HepG2 (cell line): ENCODE measurements around the gene ZFPL1. TPM values are rescaled to one million over a fixed set of nuclear protein-coding genes. Genes with fewer than 3 reads are reported as not detected.

ENCODE experiments used
- ATAC-seq: fragments of 200-7000 bp; cut with Tn5 transposase; 3 replicates; pipeline ENCODE4 v1.9.1; 2020; ENCODE audit warnings: mild to moderate bottlenecking, moderate library complexity
- BruUV-seq: library from RNA; stranded (reverse); fragments of 400-500 nt; replicated peaks from 2 replicates; lab custom pipeline; 2021; lab: Mats Ljungman, UMichigan
- CTCF ChIA-PET: fragments of 300-600 bp; formaldehyde crosslinking; extraction: SDS; loops from one replicate; lab custom pipeline; 2021; ENCODE audit warnings: low total read pairs, inconsistent platforms, low intra/inter-chr PET ratio; lab: Yijun Ruan, JAX
- POLR2A ChIA-PET: fragments of 350-600 bp; sonication (Branson Sonifier 250); formaldehyde crosslinking; loops from one replicate; lab custom pipeline; 2020; ENCODE audit warnings: antibody characterized with exemption, inconsistent platforms; lab: Yijun Ruan, JAX
- DNase-seq: peaks from one replicate; pipeline ENCODE4 v3.0.0-alpha.2; 2015; ENCODE audit warnings: low spot score
- FAIRE-seq: peaks from 3 replicates; lab custom pipeline; 2011; peaks lifted over from hg19 to GRCh38; lab: Jason Lieb, UNC
- H2AFZ ChIP-seq: one replicate; pipeline ENCODE4 v1.6.1; 2011; ENCODE audit warnings: low read length, inconsistent platforms
- H3K27ac ChIP-seq: fragments of 300-600 bp; 3 replicates; pipeline ENCODE4 v1.8.0; 2011; ENCODE audit warnings: mixed run types, mild to moderate bottlenecking, mixed read lengths, low read length, inconsistent platforms; ENCODE audit not compliant: insufficient read depth; ENCODE audit errors: extremely low read length
- H3K27me3 ChIP-seq, 2 experiments: fragments of 200-600 bp in 1 of 2; 2 replicates in 1 of 2; 3 replicates in 1 of 2; pipeline versions ENCODE4 v1.6.0 to v1.8.0; 2011; ENCODE audit warnings: low read length in 2 of 2, mild to moderate bottlenecking in 2 of 2, moderate library complexity in 2 of 2, inconsistent platforms in 1 of 2; ENCODE audit not compliant: insufficient read depth in 2 of 2, control insufficient read depth in 1 of 2
- H3K36me3 ChIP-seq, 2 experiments: fragments of 200-600 bp in 1 of 2; replicated peaks in 1 of 2; 2 replicates in 1 of 2; 3 replicates in 1 of 2; pipeline versions ENCODE4 v1.5.1 to v1.8.0; 2011; ENCODE audit warnings: low read length in 2 of 2, inconsistent platforms in 1 of 2; ENCODE audit not compliant: insufficient read depth in 2 of 2, control insufficient read depth in 1 of 2
- H3K4me1 ChIP-seq: 2 replicates; pipeline ENCODE4 v1.5.1; 2012; ENCODE audit warnings: low read length, inconsistent platforms; ENCODE audit not compliant: insufficient read depth
- H3K4me2 ChIP-seq: 2 replicates; pipeline ENCODE4 v1.6.0; 2011; ENCODE audit warnings: low read depth, low read length, inconsistent platforms
- H3K4me3 ChIP-seq, 3 experiments: fragments of 200-600 bp in 1 of 3; sonication (generic), shearing (Covaris generic) in 1 of 3; replicated peaks in 1 of 3; 2 replicates each; pipeline ENCODE4 v1.5.1; 2011 to 2016; ENCODE audit warnings: low read length in 3 of 3, inconsistent platforms in 2 of 3, low read depth in 2 of 3, mild to moderate bottlenecking in 2 of 3, control low read depth in 1 of 3, mixed read lengths in 1 of 3; ENCODE audit not compliant: insufficient read depth in 1 of 3
- H3K79me2 ChIP-seq: one replicate; pipeline ENCODE4 v1.6.1; 2011; ENCODE audit warnings: low read length, inconsistent platforms; ENCODE audit not compliant: insufficient read depth
- H3K9ac ChIP-seq: 2 replicates; pipeline ENCODE4 v1.6.0; 2011; ENCODE audit warnings: mild to moderate bottlenecking, low read depth, low read length, inconsistent platforms; ENCODE audit not compliant: insufficient read depth
- H3K9me3 ChIP-seq: 2 replicates; pipeline ENCODE4 v1.5.1; 2012; ENCODE audit warnings: mild to moderate bottlenecking, low read length
- H4K20me1 ChIP-seq: 2 replicates; pipeline ENCODE4 v1.6.0; 2011; ENCODE audit warnings: inconsistent platforms, mild to moderate bottlenecking, low read length, moderate library complexity; ENCODE audit not compliant: insufficient read depth
- ATF7 ChIP-seq, 2 experiments: fragments of 450-650 bp in 1 of 2; sonication (generic) in 1 of 2; formaldehyde crosslinking in 1 of 2; IDR thresholded peaks; 2 replicates each; pipeline versions ENCODE4 v1.4.0 to v1.6.1; 2016 to 2020; ENCODE audit warnings: antibody characterized with exemption in 1 of 2, mild to moderate bottlenecking in 1 of 2, missing genetic modification reagents in 1 of 2
- CENPX ChIP-seq: sonication (generic); formaldehyde crosslinking; IDR thresholded peaks from 2 replicates; pipeline ENCODE4 v1.9.0; 2021; ENCODE audit warnings: mild to moderate bottlenecking, missing genetic modification reagents, moderate library complexity
- KLF16 ChIP-seq, 2 experiments: sonication (generic) in 1 of 2; formaldehyde crosslinking in 1 of 2; IDR thresholded peaks; 2 replicates each; pipeline versions ENCODE4 v1.6.1 to v1.8.0; 2016 to 2023; ENCODE audit warnings: missing genetic modification reagents in 2 of 2, missing compliant biosample characterization in 1 of 2
- UBTF ChIP-seq: sonication (generic); formaldehyde crosslinking; IDR thresholded peaks from 2 replicates; pipeline ENCODE4 v1.4.0; 2020; ENCODE audit warnings: mild to moderate bottlenecking, missing genetic modification reagents
- ZKSCAN1 ChIP-seq: fragments of 150-350 bp; IDR thresholded peaks from 2 replicates; pipeline ENCODE4 v1.6.1; 2014; ENCODE audit warnings: low read length
- ZNF34 ChIP-seq: sonication (generic); formaldehyde crosslinking; IDR thresholded peaks from 2 replicates; pipeline ENCODE4 v1.4.0; 2020; ENCODE audit warnings: mild to moderate bottlenecking, missing genetic modification reagents, borderline replicate concordance
- ZNF629 ChIP-seq: sonication (generic); formaldehyde crosslinking; conservative IDR thresholded peaks from 2 replicates; pipeline ENCODE4 v1.5.0; 2020; ENCODE audit warnings: missing genetic modification reagents
- ZNF7 ChIP-seq: IDR thresholded peaks from 2 replicates; pipeline ENCODE4 v1.6.1; 2016; ENCODE audit warnings: missing biosample characterization, missing genetic modification reagents
- ZNF792 ChIP-seq: IDR thresholded peaks from 2 replicates; pipeline ENCODE4 v1.6.1; 2016
- ZNF816 ChIP-seq: sonication (generic); formaldehyde crosslinking; IDR thresholded peaks from 2 replicates; pipeline ENCODE4 v1.8.0; 2022; ENCODE audit warnings: missing genetic modification reagents, mild to moderate bottlenecking, borderline replicate concordance
- WGBS: methylation state at CpG from one replicate; pipeline ENCODE4 v1.1.6; 2017; ENCODE audit warnings: low lambda C conversion rate; 5-methylcytosine and 5-hydroxymethylcytosine counted together
- in situ Hi-C: cut with HindIII; loops from 2 replicates; pipeline ENCODE4 v1.10.0; 2017; ENCODE audit warnings: low pct_unique_long_range_greater_than_20kb; ENCODE audit not compliant: extremely low pct_ligation_motif_present
- intact Hi-C: fragments of 100-400 bp; cut with micrococcal nuclease; formaldehyde crosslinking; loops from one replicate; pipeline ENCODE4 v1.10.0; 2022; ENCODE audit not compliant: unreplicated experiment
- polyA plus RNA-seq, 8 experiments: library from polyadenylated mRNA; depleted of rRNA in 3 of 8; stranded (reverse) in 7 of 8; unstranded in 1 of 8; fragments of >200 nt; fragmentation: Illumina TruSeq in 4 of 8; extraction: Trizol in 4 of 8; gene quantifications; 2 replicates each; pipeline versions ENCODE4 v1.2.1 to v1.2.3, GENCODE V29; 2011 to 2016; ENCODE audit warnings: low read depth in 4 of 8, missing spikeins in 1 of 8, mixed read lengths in 1 of 8; ENCODE audit not compliant: insufficient read depth in 1 of 8
- total RNA-seq, 5 experiments: library from RNA; depleted of rRNA; stranded (reverse); fragments of >200 nt; fragmentation: Illumina TruSeq; extraction: Trizol; gene quantifications; 2 replicates each; pipeline ENCODE4 v1.2.3, GENCODE V29; 2016; ENCODE audit warnings: low read depth in 1 of 5
- TF ChIP-seq, protein P1 (sequence below): sonication (generic); formaldehyde crosslinking; IDR thresholded peaks from 2 replicates; pipeline ENCODE4 v1.5.1; 2020; ENCODE audit warnings: mild to moderate bottlenecking, missing genetic modification reagents, moderate library complexity
- TF ChIP-seq, protein P2 (sequence below): sonication (generic); formaldehyde crosslinking; IDR thresholded peaks from 2 replicates; pipeline ENCODE4 v1.9.0; 2022; ENCODE audit warnings: missing genetic modification reagents, mild to moderate bottlenecking, borderline replicate concordance

ZFPL1 gene
- total and polyA plus RNA-seq, 2 of the 13 experiments (the other 11 are each of a cell fraction or from before 2014, with no cell fraction given): 32.2 to 56.0 TPM

- no peaks in the 10 kb centered on the region for H3K79me2 ChIP-seq
- ATAC-seq (peak; percentile 31), DNase-seq (no peak), FAIRE-seq (no peak)
- in situ Hi-C loops (no loop called here), intact Hi-C loops (no loop called here)
- H3K36me3 ChIP-seq: peaks cover under 1 to 4% of the 10 kb centered on the region in 2 experiments; a peak in 3 of 5 replicates
- H3K9me3 ChIP-seq: no peaks in the 10 kb centered on the region
- H2AFZ ChIP-seq: no peak overlapping the region
- no peak overlapping the region for H3K9ac ChIP-seq
- 34% methylated on average over 4 of the region's 4 CpGs for WGBS
- H3K4me1 ChIP-seq: peaks cover 15% of the 10 kb centered on the region
- no peak for TF ChIP-seq ZNF7 (CRISPR knock-in tag)
- TF ChIP-seq ZNF629: peak; percentile 72
- TF ChIP-seq ZNF816 (CRISPR knock-in tag): no peak
- 0 out of 2 replicates have a peak, but pooled peaks have one; percentile 15 for TF ChIP-seq UBTF (CRISPR knock-in tag)
- no peak for TF ChIP-seq ATF7 (IDR thresholded peaks at IDR 0.05)
- no peak for TF ChIP-seq ATF7 (CRISPR knock-in tag; IDR thresholded peaks at IDR 0.05)
- TF ChIP-seq ZNF34 (CRISPR knock-in tag): no peak
- no peak for TF ChIP-seq CENPX
- TF ChIP-seq, protein P1, sequence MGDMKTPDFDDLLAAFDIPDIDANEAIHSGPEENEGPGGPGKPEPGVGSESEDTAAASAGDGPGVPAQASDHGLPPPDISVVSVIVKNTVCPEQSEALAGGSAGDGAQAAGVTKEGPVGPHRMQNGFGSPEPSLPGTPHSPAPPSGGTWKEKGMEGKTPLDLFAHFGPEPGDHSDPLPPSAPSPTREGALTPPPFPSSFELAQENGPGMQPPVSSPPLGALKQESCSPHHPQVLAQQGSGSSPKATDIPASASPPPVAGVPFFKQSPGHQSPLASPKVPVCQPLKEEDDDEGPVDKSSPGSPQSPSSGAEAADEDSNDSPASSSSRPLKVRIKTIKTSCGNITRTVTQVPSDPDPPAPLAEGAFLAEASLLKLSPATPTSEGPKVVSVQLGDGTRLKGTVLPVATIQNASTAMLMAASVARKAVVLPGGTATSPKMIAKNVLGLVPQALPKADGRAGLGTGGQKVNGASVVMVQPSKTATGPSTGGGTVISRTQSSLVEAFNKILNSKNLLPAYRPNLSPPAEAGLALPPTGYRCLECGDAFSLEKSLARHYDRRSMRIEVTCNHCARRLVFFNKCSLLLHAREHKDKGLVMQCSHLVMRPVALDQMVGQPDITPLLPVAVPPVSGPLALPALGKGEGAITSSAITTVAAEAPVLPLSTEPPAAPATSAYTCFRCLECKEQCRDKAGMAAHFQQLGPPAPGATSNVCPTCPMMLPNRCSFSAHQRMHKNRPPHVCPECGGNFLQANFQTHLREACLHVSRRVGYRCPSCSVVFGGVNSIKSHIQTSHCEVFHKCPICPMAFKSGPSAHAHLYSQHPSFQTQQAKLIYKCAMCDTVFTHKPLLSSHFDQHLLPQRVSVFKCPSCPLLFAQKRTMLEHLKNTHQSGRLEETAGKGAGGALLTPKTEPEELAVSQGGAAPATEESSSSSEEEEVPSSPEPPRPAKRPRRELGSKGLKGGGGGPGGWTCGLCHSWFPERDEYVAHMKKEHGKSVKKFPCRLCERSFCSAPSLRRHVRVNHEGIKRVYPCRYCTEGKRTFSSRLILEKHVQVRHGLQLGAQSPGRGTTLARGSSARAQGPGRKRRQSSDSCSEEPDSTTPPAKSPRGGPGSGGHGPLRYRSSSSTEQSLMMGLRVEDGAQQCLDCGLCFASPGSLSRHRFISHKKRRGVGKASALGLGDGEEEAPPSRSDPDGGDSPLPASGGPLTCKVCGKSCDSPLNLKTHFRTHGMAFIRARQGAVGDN (CRISPR knock-in tag): peak; percentile 44
- TF ChIP-seq ZNF792: no peak
- no peak for TF ChIP-seq ZKSCAN1
- TF ChIP-seq, protein P2, sequence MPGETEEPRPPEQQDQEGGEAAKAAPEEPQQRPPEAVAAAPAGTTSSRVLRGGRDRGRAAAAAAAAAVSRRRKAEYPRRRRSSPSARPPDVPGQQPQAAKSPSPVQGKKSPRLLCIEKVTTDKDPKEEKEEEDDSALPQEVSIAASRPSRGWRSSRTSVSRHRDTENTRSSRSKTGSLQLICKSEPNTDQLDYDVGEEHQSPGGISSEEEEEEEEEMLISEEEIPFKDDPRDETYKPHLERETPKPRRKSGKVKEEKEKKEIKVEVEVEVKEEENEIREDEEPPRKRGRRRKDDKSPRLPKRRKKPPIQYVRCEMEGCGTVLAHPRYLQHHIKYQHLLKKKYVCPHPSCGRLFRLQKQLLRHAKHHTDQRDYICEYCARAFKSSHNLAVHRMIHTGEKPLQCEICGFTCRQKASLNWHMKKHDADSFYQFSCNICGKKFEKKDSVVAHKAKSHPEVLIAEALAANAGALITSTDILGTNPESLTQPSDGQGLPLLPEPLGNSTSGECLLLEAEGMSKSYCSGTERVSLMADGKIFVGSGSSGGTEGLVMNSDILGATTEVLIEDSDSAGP (CRISPR knock-in tag): no peak
- no peak for TF ChIP-seq KLF16 (CRISPR knock-in tag; IDR thresholded peaks at IDR 0.05)
- CTCF ChIA-PET: no interaction called here
- BruUV-seq: no TSS peak
- no peak overlapping the region for H3K27ac ChIP-seq
- H3K4me3 ChIP-seq: no peak overlapping the region
- POLR2A ChIA-PET: interaction anchor here (0.6 to 1.7 kb wide), 6 partner anchors 14 to 63 kb away, joined by 3 to 6 read pairs (median 3); partner anchors contain the start of genes ARL2, NAALADL1, SAC3D1 and SYVN1
- H4K20me1 ChIP-seq: no peaks in the 10 kb centered on the region
- H3K4me2 ChIP-seq: peak overlapping the region; percentile 21; the same call in 1 of the 2 replicates
- H3K27me3 ChIP-seq: no peaks in the 10 kb centered on the region
These were observed 12.0 kb upstream of the ZFPL1 start for GRCh38 chr11:65071907-65072630.
